GM13976 (cell line): ENCODE results near the gene LRP1B.
A peak's percentile ranks its signal among the peaks of the same experiment; 100 is the strongest.

Experiments used
- DNase-seq: peaks from one replicate; pipeline ENCODE4 v3.0.0; 2012; ENCODE audit warnings: low spot score
- in situ Hi-C: fragments of 300-500 bp; cut with MboI; formaldehyde crosslinking; loops from one replicate; pipeline ENCODE4 v1.12.0; 2022; ENCODE audit warnings: low sequenced_read_pairs, mixed read lengths, inconsistent platforms; ENCODE audit not compliant: unreplicated experiment
- TF ChIP-seq, protein P1 (sequence below): IDR thresholded peaks from 2 replicates; pipeline ENCODE4 v1.5.1; 2012; ENCODE audit warnings: borderline replicate concordance, mild to moderate bottlenecking; ENCODE audit not compliant: insufficient read depth; ENCODE audit errors: extremely low read depth, missing control alignments, control extremely low read depth

LRP1B gene

GRCh38 chr2:140804700-140805260, 1326.0 kb downstream of the LRP1B start:
- TF ChIP-seq, protein P1, sequence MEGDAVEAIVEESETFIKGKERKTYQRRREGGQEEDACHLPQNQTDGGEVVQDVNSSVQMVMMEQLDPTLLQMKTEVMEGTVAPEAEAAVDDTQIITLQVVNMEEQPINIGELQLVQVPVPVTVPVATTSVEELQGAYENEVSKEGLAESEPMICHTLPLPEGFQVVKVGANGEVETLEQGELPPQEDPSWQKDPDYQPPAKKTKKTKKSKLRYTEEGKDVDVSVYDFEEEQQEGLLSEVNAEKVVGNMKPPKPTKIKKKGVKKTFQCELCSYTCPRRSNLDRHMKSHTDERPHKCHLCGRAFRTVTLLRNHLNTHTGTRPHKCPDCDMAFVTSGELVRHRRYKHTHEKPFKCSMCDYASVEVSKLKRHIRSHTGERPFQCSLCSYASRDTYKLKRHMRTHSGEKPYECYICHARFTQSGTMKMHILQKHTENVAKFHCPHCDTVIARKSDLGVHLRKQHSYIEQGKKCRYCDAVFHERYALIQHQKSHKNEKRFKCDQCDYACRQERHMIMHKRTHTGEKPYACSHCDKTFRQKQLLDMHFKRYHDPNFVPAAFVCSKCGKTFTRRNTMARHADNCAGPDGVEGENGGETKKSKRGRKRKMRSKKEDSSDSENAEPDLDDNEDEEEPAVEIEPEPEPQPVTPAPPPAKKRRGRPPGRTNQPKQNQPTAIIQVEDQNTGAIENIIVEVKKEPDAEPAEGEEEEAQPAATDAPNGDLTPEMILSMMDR, result no peak
- DNase-seq, result no peak
- in situ Hi-C loops, result no loop called here

DNA sequence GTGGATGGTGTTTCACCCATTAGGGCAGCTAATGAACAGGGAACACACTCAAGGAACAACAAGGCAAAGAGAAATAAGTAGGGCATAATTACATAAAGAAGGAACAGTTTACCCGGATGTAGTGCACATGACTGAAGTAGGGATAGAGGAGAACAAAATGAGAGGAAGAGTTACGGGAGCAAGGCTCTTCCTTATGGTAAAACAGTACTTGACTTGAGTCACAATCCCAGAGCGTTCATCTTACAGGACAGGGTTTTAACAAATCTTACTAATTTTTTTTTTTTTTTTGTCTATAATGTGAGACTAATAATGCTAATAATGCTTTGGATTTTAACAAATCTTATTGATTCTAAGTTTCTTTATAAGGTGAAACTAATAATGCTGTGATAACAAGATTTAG, 1329.5 kb downstream of the LRP1B start:
- TF ChIP-seq, protein P1, result no peak

DNA sequence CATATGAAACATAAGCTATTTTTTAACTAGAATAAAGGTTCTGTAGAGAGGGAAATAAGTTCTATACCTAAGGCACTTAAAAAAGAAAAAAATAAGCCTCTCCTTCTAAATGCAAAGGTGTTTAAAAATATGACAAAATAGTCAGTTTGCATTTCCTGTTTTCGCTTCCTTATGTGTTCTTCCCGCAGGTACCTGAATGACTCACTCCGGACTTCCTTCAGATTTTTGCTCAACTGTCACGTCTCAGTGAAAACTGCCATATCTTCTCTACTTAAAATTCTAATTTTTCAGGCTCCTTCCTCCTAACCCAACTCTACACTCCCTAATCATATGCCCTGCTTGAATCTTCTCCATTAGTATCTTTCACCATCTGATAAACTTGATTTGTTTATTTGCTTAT, 1333.1 kb downstream of the LRP1B start:
- TF ChIP-seq, protein P1, result no peak
- in situ Hi-C loops, result no loop called here
- DNase-seq, result peak; percentile 20

More for the DNA sequence above, 1329.5 kb downstream of the LRP1B start:
- in situ Hi-C loops, result no loop called here
- DNase-seq, result no peak

GRCh38 chr2:140791802-140792201, 1339.0 kb downstream of the LRP1B start:
- in situ Hi-C loops, result no loop called here
- DNase-seq, result no peak
- TF ChIP-seq, protein P1, result no peak

DNA sequence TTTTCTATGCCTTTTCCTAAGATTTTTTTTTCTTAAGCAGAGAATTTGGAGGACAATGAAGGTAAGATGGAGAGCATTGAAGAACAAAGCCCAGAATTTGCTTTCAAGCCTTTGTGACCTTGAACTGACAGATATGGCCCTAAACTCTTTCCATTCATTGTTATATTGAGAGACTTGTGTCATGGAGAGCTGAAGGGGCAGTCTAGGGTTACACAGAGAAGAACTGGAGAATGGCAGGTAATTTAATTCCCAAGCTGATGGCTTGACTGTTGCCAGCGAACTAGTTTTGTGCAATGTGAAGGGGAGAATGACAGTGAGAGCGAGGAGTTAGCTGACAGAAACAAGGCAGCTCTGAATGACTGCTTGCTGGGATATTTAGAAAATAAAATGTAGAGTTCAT, 1344.2 kb downstream of the LRP1B start:
- TF ChIP-seq, protein P1, result no peak
- DNase-seq, result no peak
- in situ Hi-C loops, result no loop called here

GRCh38 chr2:140775411-140775810, 1355.4 kb downstream of the LRP1B start:
- DNase-seq, result no peak
- TF ChIP-seq, protein P1, result no peak
- in situ Hi-C loops, result no loop called here

- in situ Hi-C loops, result no loop called here
These were observed 1360.2 kb downstream of the LRP1B start for GRCh38 chr2:140770645-140771044.

More at GRCh38 chr2:140770645-140771044, 1360.2 kb downstream of the LRP1B start:
- TF ChIP-seq, protein P1, result no peak
- no peak for DNase-seq
